NCI-H226 (cell line): ENCODE measurements around the gene SHISAL1.

Source experiments
- DNase-seq: peaks from one replicate; pipeline ENCODE4 v3.0.0-alpha.2; 2015

SHISAL1 gene

DNA sequence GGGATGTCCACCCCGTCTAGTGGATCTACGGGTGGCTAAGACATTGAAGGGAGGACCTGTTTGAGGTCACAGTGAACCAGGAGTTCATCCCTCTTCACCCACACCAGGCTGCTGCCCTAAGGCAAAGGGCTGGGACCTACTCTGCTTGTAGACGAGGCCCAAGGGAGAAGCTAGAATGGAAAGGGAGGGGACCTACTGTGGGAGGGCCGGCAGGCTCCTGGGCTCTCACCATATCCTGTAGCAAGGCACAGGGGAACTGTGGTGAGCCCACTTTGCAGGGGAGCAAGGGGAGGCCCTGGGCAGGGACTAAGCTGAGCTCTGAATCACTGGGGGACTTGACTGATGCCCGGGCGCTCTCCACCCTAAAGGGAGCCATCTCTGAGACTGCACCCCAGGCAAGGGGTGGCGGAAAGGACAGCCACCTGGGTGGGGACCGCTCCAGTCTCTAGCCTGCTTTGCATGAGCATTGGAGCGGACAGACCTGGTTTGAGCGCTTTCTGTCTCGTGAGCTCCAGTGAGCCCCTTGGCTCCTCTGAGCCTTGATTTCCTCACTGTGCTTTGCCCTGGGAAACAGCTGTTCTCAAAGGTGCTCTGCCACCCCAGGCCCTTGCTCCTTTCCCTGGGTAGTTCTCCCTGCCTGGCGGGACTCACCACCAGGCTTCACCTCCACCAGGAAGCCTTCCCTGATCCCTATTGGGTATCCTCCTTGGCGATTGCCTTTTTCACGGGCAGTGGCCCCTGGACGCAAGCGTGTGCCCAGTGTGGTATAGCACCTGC, 107.8 kb downstream of the SHISAL1 start:
- no peak for DNase-seq

DNA sequence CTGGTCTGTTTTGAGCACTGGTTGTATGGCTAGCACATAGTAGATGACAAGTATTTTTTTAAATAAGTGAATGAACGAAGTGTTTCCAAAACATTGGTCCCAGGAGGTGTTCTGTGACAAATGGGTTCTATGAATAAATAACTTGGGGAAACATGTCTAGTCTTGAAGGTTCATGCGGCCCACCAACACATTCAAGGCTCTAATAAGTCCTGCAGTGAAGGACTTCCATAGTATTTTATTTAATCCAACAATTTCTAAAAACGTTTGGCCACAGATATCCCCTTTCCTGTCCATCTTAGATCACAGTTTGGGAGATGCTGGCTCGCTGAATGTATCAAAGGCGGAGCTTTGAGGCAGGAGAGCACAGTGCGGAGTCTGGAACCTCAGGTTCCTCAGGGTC, 109.5 kb downstream of the SHISAL1 start:
- no peak for DNase-seq

DNA sequence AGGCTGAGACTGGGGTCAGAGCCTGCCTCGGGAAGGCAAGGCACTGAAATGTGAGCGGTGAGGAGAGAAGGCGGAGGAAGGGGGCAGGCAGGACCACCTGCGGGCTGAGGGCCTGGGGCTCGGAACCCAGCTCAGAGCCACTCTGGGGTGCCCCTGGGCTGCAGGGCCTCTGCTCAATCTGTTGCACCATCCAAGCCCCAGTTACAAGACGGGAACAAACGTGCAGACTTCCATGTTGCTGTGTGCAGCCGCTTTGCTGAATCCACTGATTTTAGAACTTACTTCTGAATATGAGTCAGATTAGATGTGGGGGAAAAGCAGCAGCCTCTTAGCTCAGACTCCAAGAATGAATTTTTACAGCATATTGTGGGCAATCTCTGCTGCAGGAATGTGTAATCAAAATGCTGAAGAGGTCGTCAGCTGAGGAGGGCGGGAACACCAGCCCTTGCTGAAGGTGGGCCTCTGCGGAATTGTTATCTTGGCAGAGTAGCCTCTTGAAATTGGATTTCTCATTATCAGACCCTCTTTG, 110.4 kb downstream of the SHISAL1 start:
- peak; percentile 72 for DNase-seq

DNA sequence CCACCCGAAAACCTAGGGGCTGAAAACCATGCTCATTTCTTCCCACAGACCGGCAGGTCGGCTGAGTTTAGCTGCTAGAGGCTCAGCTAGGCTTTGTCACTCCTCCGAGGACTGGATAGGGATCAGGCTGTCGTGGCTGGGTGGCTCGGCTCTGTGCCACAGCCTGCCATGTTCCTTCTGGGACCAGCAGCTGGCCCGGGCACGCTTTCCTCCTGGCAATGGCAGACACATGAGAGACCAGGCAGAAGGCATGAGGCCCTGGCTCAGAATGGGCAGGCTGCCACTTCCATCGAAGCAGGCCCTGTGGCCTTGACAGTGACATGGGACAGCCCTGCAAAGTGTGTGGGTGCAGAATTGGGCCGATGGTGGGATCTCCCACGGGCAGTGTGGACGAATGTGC, 111.1 kb downstream of the SHISAL1 start:
- no peak for DNase-seq

DNA sequence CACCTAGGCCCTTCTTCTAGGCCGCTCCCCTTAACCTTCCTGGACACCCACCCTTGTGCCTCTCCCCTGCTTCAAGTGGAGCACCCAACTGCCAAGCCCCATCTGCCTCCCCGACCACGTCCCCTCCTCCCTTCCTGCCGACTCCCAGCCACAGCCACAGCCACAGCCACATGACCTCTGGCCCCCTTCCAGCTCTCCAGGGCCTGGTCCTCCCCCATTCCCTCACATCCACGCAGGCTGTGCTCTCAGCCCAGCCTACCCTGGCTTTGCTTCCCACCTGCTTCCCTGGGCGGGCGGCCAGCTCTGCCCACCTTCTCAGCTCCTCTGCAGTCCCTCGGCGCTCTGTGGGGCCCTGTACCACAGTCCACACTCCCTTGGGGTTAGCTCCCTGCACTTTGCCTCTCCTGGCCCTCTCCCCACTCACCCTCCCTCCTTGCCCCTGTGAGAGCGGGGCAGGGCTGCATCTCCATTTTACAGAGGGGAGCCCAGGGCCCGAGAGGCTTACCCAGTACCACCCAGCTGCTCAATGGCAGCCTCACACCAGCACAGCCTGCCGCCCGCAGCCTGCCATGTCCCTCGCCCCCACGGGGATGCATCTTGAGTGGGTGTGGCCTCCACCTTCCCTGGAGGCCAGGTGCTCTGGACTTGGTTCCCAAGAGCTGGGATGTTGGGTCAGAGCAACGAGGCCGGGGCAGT, 111.7 kb downstream of the SHISAL1 start:
- DNase-seq: no peak

DNA sequence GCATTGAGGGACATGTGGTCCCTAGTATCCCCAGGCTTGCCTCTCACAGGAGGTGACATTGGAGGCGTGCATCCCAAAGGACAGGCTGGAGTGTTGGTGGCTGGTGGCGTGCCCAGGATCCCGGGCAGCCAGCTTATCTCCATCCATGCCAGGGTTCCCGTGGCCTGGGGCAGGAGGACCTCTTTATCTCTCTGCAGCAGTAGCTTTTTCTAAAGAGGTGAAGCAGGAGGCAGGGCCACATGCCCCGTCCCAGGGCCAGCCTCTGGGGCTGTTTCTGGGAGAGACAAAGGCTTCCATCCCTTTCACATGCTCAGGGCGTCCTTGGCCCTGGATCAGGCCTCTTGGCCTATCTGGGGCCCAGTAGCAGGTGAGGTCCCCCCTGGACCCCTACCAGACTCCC, 112.3 kb downstream of the SHISAL1 start:
- no peak for DNase-seq

DNA sequence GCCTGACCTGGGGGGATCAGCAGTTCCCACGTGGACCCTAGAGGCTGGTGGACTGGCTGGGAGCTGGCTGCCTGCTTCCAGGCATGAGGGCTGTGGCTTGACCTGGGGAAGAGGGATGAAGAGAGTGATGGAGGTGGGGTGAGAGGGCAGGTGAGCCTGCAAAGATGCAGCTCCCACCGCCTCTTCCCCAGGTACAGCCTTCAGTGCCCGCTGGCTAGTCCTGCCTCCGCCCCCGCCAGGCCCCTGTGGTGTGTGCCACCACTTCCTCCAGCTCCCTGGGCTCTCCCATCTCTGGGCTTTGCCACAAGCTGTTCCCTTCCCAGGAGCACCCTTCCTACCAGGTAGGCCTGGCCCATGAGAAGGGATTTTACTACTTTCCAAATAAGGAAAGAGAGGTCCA, 112.9 kb downstream of the SHISAL1 start:
- DNase-seq: no peak

DNA sequence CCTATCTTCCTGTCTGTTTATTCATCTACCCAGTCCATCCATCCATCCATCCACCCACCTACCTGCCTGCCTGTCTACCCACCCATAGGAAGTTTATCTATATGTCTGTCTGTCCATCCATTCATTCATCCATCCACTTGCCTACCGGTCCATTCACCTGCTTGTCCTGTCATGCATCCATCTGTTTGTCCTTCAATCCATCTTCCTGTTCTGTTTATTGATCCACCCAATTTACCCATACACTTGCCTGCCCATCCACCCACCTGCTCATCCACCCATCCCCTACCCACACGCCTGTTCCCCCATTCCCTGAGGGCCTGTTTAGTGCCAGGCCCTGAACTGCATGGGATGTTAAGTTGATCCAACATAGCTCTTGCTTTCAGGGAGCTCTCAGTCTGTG, 113.6 kb downstream of the SHISAL1 start:
- no peak for DNase-seq

DNA sequence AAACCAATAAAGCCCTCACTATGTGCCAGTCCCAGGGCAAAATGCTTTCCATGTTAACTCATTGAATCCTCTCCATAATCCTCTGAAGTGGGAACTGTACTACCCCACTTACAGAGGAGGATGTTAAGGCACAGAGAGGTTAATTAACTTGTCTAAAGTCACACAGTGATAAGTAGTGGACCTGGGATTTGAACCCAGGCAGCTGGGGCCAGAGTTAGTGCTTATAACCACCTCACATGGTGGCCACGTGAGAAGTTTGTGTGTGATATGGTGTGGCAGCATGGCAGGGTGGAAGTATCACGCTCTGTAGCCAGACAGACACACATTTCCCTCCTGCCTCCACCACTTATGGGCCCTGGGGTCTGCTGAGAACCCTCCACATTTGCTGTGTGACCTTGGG, 115.5 kb downstream of the SHISAL1 start:
- no peak for DNase-seq

DNA sequence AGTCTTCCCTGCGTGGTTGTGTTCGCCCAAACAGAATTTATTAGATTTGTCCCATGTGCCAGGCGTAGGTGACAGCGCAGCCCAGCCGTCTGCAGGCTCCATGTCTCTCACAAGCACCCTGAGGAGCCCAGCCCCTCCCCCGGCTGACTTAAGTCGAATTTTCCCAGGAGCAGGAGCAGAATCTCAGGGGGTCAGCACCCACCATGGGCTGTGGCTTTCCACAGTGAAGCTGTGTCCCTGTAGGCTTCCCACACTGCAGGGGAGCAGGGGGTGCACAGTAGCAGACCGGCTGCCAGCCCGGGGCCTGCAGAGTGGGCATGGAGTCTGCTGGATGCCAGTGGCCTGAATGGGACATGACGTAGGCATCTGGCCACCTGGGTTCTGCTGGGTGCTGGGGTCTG, 116.0 kb downstream of the SHISAL1 start:
- DNase-seq: no peak

DNA sequence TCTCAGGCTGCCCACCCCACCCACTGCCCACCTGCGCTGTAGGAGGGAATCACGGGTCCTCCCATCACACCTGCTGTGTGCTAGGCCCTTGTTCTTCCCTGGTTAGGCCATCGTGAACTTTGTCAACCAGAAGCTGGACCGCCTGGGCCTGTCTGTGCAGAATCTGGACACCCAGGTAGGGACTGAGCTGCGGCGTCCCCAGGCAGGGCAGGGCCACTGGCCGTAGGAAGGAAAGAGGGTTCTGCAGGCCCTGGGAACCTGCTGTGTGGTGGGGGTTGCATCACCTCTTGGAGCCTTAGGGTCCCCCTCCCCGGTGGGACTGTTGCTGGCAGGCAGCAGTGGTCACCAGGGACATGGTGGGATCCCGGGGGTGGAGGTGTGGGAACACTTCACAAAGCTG, 116.5 kb downstream of the SHISAL1 start:
- no peak for DNase-seq

DNA sequence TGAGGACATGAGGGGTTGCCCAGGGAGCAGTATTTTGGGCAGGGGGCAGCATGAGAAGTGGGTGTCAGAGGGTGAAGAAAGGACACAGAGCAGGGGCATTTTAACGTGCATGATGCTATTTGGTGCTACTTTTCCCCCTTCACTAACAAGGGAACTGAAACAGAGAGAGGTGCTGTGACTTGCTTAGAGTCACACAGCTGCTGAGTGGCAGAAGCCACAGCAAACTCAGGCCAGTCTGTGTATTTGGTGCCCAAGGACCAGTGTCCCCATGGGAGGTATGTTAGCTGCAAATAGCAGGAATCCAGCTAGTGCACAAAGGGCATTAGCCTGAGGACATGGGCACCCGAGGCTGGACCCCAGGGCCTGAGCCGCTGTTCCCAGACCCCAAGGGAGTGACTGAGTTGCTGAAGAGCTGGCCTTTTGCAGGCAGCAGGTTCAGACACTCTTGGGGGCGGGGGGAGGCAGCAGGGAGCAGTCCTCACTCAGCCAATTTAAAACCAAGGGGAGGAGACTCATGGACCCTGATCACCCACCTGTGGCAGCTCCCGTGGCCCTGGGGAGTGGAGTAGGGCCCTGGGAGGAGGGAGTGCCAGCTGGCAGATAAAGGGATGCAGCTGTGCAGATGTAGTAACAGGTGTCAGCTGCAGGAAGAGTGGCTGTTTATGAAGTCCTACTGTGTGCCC, 117.4 kb downstream of the SHISAL1 start:
- DNase-seq: no peak

DNA sequence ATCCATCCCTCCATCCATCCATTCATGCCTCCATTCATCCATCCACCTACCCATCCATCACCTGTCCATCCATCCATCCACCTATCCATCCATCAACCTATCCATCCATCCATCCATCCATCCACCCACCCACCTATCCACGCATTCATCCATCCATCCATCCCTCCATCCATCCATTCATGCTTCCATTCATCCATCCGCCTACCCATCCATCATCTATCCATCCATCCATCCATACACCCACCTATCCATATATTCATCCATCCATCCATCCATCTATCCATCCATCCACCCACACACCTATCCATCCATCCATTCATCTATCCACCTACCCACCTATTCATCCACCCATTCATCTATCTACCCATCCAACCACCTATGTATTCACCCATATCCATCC, 118.2 kb downstream of the SHISAL1 start:
- DNase-seq: no peak
